Measurements from ENCODE around the gene SLC1A7. TPM values are rescaled to one million over a fixed set of nuclear protein-coding genes. Genes with fewer than 3 reads are reported as not detected.

The SLC1A7 gene
- total RNA-seq, 4 donors from 2014 or later = 0.24 TPM; not detected in 3

DNA sequence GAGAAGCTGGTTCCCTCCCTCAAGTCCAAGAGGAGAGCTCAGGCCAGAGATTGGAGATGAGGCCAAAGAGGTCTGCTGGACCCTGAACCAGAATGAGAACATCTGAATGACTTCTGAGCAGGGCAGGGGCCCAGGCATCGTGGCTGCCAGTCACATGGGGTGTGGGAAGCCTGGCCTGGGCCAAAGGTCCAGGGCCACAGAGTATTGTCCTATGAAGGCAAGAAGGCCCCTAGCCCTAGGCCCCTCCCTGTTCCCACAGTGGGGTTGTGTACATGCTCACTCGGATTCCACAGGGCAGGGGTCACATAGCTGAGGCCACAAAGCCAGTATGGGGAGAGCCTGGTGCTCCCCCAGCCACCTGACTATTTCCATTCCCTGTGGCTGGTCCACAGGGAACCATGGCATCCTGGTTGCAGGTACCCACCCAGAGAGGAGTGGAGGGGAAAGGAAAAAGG lies 18.5 kb upstream of the SLC1A7 start:
- Histone ChIP-seq H3K36me3 (no peaks in the 10 kb centered on the region), H3K4me3 (no peak overlapping the region), H3K27me3 (no peaks in the 10 kb centered on the region), H3K4me1 (no peaks in the 10 kb centered on the region), H3K27ac (no peak overlapping the region), H3K9me3 (no peaks in the 10 kb centered on the region)
- no peak for TF ChIP-seq POLR2A (IDR thresholded peaks at IDR 0.05)
- TF ChIP-seq, protein P1, sequence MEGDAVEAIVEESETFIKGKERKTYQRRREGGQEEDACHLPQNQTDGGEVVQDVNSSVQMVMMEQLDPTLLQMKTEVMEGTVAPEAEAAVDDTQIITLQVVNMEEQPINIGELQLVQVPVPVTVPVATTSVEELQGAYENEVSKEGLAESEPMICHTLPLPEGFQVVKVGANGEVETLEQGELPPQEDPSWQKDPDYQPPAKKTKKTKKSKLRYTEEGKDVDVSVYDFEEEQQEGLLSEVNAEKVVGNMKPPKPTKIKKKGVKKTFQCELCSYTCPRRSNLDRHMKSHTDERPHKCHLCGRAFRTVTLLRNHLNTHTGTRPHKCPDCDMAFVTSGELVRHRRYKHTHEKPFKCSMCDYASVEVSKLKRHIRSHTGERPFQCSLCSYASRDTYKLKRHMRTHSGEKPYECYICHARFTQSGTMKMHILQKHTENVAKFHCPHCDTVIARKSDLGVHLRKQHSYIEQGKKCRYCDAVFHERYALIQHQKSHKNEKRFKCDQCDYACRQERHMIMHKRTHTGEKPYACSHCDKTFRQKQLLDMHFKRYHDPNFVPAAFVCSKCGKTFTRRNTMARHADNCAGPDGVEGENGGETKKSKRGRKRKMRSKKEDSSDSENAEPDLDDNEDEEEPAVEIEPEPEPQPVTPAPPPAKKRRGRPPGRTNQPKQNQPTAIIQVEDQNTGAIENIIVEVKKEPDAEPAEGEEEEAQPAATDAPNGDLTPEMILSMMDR (IDR thresholded peaks at IDR 0.05) = no peak
- intact Hi-C loops (cut with DNase I; ENCODE audit: low total_unique reads) = no loop called here
- no peak for DNase-seq

DNA sequence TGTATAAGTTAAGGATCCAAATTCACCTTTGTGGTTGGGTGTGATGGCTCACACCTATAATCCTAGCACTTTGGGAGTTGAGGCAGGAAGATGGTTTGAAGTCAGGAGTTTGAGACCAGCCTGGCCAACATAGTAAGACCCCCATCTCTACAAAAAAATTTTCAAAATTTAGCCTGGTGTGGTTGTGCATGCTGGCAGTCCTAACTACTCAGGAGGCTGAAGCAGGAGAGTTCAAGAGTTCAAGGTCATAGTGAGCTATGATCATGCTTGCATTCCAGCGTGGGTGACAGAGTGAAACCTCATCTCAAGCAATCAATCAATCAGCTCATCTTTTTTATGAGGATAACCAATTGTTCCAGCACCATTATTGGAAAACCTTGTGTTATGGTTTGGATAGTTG lies 16.5 kb upstream of the SLC1A7 start:
- intact Hi-C loops (cut with DNase I; ENCODE audit: low total_unique reads) = no loop called here
- H3K36me3 ChIP-seq = no peaks in the 10 kb centered on the region
- TF ChIP-seq, protein P1 (IDR thresholded peaks at IDR 0.05) = no peak
- TF ChIP-seq POLR2A (IDR thresholded peaks at IDR 0.05) = no peak
- DNase-seq = no peak
- no peak overlapping the region for H3K4me3 ChIP-seq
- H3K9me3 ChIP-seq = no peaks in the 10 kb centered on the region
- no peaks in the 10 kb centered on the region for H3K4me1 ChIP-seq
- no peaks in the 10 kb centered on the region for H3K27me3 ChIP-seq
- H3K27ac ChIP-seq = no peak overlapping the region

DNA sequence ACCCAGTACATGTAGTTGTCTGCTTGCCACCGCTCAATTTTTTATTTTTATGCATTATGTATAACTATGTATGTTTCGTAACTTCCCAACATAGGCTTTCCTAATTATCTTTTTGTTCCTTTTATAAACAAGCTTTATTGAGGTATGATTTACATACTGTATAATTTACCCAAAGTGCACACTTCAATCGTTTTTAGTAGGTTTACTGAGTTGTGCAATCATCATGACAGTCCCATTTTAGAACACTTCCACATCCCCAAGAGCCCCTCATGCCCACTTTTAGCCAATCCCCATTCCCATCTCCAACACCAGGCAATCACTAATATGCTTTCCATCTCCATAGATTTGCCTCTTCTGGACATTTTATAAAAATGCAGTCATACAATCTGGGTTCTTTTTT lies 14.3 kb upstream of the SLC1A7 start:
- Histone ChIP-seq H3K4me1 (no peaks in the 10 kb centered on the region), H3K4me3 (no peak overlapping the region), H3K27me3 (no peaks in the 10 kb centered on the region), H3K9me3 (no peaks in the 10 kb centered on the region), H3K36me3 (no peaks in the 10 kb centered on the region), H3K27ac (no peak overlapping the region)
- intact Hi-C loops (cut with DNase I; ENCODE audit: low total_unique reads) = no loop called here
- no peak for DNase-seq
- TF ChIP-seq POLR2A (IDR thresholded peaks at IDR 0.05) = no peak
- TF ChIP-seq, protein P1 (IDR thresholded peaks at IDR 0.05) = no peak

DNA sequence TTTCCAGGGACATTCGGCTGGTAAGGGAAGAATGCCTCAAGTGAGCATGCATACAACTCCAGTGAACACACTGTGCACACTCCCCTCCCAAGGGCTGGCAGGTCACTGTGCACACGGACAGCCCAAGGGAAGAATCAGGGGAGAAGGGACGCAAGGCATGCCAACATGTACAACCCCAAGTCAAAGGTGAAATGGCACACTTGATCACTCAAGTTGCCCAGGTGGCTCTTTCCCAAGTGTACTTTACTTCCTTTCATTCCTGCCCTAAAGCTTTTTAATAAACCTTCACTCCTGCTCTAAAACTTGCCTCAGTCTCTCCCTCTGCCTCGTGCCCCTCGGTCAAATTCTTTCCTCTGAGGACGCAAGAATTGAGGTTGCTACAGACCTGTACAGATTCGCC lies 13.5 kb upstream of the SLC1A7 start:
- Histone ChIP-seq H3K36me3 (no peaks in the 10 kb centered on the region), H3K4me3 (no peak overlapping the region), H3K9me3 (no peaks in the 10 kb centered on the region), H3K27ac (no peak overlapping the region), H3K27me3 (no peaks in the 10 kb centered on the region), H3K4me1 (no peaks in the 10 kb centered on the region)
- no peak for DNase-seq
- TF ChIP-seq, protein P1 (IDR thresholded peaks at IDR 0.05) = no peak
- TF ChIP-seq POLR2A (IDR thresholded peaks at IDR 0.05) = no peak
- intact Hi-C loops (cut with DNase I; ENCODE audit: low total_unique reads) = no loop called here

DNA sequence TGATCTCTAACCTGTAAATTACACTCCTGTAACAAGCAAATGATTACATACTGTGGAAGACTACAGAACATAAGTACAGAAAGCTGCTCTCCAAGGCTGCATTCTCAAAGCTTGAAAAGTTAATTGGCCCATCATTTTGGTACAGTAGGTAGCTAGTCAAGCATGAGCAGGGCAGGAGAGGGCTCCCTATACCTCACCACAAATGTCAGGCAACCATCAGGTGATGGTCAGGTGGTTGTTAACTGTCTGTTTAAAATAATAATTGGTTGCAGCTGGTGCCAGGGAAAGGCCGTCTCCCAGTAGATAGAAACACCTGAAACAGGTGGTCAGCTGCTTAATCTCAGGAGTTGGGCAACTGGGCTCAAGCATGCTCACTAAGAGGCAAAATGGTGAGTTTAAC lies 13.1 kb upstream of the SLC1A7 start:
- Histone ChIP-seq H3K9me3 (no peaks in the 10 kb centered on the region), H3K4me1 (no peaks in the 10 kb centered on the region), H3K4me3 (no peak overlapping the region), H3K27ac (no peak overlapping the region), H3K36me3 (no peaks in the 10 kb centered on the region), H3K27me3 (no peaks in the 10 kb centered on the region)
- no peak for DNase-seq
- intact Hi-C loops (cut with DNase I; ENCODE audit: low total_unique reads) = no loop called here
- no peak for TF ChIP-seq POLR2A (IDR thresholded peaks at IDR 0.05)
- TF ChIP-seq, protein P1 (IDR thresholded peaks at IDR 0.05) = no peak

Data from uterus (tissue), 4 donors.